Spinal cord (tissue), 10 donors: ENCODE measurements around the gene KHK. TPM values are rescaled to one million over a fixed set of nuclear protein-coding genes. Genes with fewer than 3 reads are reported as not detected.
"Not testable (repeated sequence)": the region's sequence is repeated elsewhere in the genome, so short reads cannot be mapped to it uniquely, and the experiment has no call there.

Experiments
- DNase-seq, 6 donors: peaks; one replicate each; pipeline versions ENCODE4 v3.0.0 to v3.0.0-alpha.2; 2013 to 2015; ENCODE audit warnings: low spot score in 6 of 6, low read depth in 4 of 6
- H3K27ac ChIP-seq: one replicate; pipeline ENCODE4 v1.5.1; 2013; ENCODE audit warnings: low read depth, low read length, control low read depth
- H3K27me3 ChIP-seq: one replicate; pipeline ENCODE4 v1.6.1; 2013; ENCODE audit warnings: low read length; ENCODE audit not compliant: control insufficient read depth, insufficient read depth
- H3K36me3 ChIP-seq: one replicate; pipeline ENCODE4 v1.6.1; 2013; ENCODE audit warnings: low read length; ENCODE audit not compliant: control insufficient read depth, insufficient read depth
- H3K4me1 ChIP-seq: one replicate; pipeline ENCODE4 v1.6.1; 2013; ENCODE audit warnings: low read length; ENCODE audit not compliant: control insufficient read depth, insufficient read depth
- H3K4me3 ChIP-seq: one replicate; pipeline ENCODE4 v1.5.1; 2013; ENCODE audit warnings: low read depth, low read length, control low read depth
- H3K9me3 ChIP-seq: one replicate; pipeline ENCODE4 v1.6.1; 2013; ENCODE audit warnings: low read length; ENCODE audit not compliant: control insufficient read depth, insufficient read depth
- WGBS: methylation state at CpG from one replicate; pipeline ENCODE4 v1.1.5; 2013; ENCODE audit warnings: missing lambda C conversion rate; ENCODE audit not compliant: insufficient coverage; 5-methylcytosine and 5-hydroxymethylcytosine counted together
- polyA plus RNA-seq, 2 donors: library from polyadenylated mRNA; unstranded; fragments of 120-200 nt; gene quantifications; one replicate each; pipeline ENCODE4 v1.2.1, GENCODE V29; 2013; ENCODE audit not compliant: insufficient read length in 2 of 2
- total RNA-seq, 2 donors: library from RNA; depleted of rRNA in 1 of 2; stranded (reverse); fragments of 120-200 nt in 1 of 2; fragments of >200 nt in 1 of 2; gene quantifications; one replicate each; pipeline versions ENCODE4 v1.2.3 to v1.2.4, GENCODE V29; 2013 to 2014
- donor health status: healthy.

Gene KHK
- total and polyA plus RNA-seq, 4 donors: 4.1 to 19.1 (median 11.5) TPM

GRCh38 chr2:27071990-27072830 lies 14.4 kb upstream of the KHK start:
- WGBS: 1% methylated on average over 20 of the region's 34 CpGs
- DNase-seq: peak in 3 of 6 donors; percentile 57 to 89 (median 83)

GRCh38 chr2:27072920-27073319 lies 13.7 kb upstream of the KHK start:
- Histone ChIP-seq H3K36me3 (peaks cover 21% of the 10 kb centered on the region), H3K9me3 (no peaks in the 10 kb centered on the region), H3K27me3 (no peaks in the 10 kb centered on the region), H3K4me1 (peaks cover 28% of the 10 kb centered on the region), H3K27ac (peak overlapping the region; percentile 96), H3K4me3 (no peak overlapping the region)
- DNase-seq: peak in 1 of 6 donors; percentile 20
- WGBS: 25% methylated on average over 3 of the region's 5 CpGs

More at GRCh38 chr2:27071990-27072830, 14.4 kb upstream of the KHK start:
- no peaks in the 10 kb centered on the region for H3K9me3 ChIP-seq
- H3K36me3 ChIP-seq: peaks cover 26% of the 10 kb centered on the region
- peak overlapping the region; percentile 96 for H3K27ac ChIP-seq
- peak overlapping the region; percentile 83 for H3K4me3 ChIP-seq
- H3K4me1 ChIP-seq: peaks cover 28% of the 10 kb centered on the region
- H3K27me3 ChIP-seq: no peaks in the 10 kb centered on the region

- Histone ChIP-seq H3K27me3 (peaks cover 2% of the 10 kb centered on the region), H3K4me3 (no peak overlapping the region), H3K4me1 (peaks cover 34% of the 10 kb centered on the region), H3K9me3 (no peaks in the 10 kb centered on the region), H3K27ac (no peak overlapping the region), H3K36me3 (peaks cover 14% of the 10 kb centered on the region)
- WGBS: 57% methylated on average over 1 of the region's 2 CpGs
- no peak for DNase-seq
Measured at GRCh38 chr2:27073782-27074181, 12.8 kb upstream of the KHK start.

- no peak for DNase-seq
- no peak overlapping the region for H3K27ac ChIP-seq
- peaks cover 38% of the 10 kb centered on the region for H3K4me1 ChIP-seq
- H3K27me3 ChIP-seq: peaks cover 2% of the 10 kb centered on the region
- no peaks in the 10 kb centered on the region for H3K9me3 ChIP-seq
- no peak overlapping the region for H3K4me3 ChIP-seq
- WGBS: 60% methylated on average over 3 of the region's 4 CpGs
- H3K36me3 ChIP-seq: peaks cover 2% of the 10 kb centered on the region
Measured at GRCh38 chr2:27074738-27075565, 11.6 kb upstream of the KHK start.

- not testable (repeated sequence) for H3K4me3 ChIP-seq, DNase-seq, H3K27ac ChIP-seq, H3K9me3 ChIP-seq, H3K36me3 ChIP-seq, H3K27me3 ChIP-seq
- peaks cover 39% of the 10 kb centered on the region for H3K4me1 ChIP-seq
- 100% methylated on average over 1 of the region's 6 CpGs for WGBS
Measured at GRCh38 chr2:27075566-27075871, 11.1 kb upstream of the KHK start.

GRCh38 chr2:27076323-27076722 lies 10.2 kb upstream of the KHK start:
- Histone ChIP-seq H3K4me1 (peaks cover 47% of the 10 kb centered on the region), H3K36me3 (no peaks in the 10 kb centered on the region), H3K9me3 (no peaks in the 10 kb centered on the region), H3K27ac (no peak overlapping the region), H3K27me3 (peaks cover 2% of the 10 kb centered on the region), H3K4me3 (no peak overlapping the region)
- WGBS: 88% methylated on average over 4 of the region's 4 CpGs
- no peak for DNase-seq

- Histone ChIP-seq H3K27ac (no peak overlapping the region), H3K4me3 (no peak overlapping the region), H3K36me3 (peaks cover 4% of the 10 kb centered on the region), H3K27me3 (peaks cover 2% of the 10 kb centered on the region), H3K9me3 (no peaks in the 10 kb centered on the region), H3K4me1 (peaks cover 52% of the 10 kb centered on the region)
- no peak for DNase-seq
- WGBS: 86% methylated on average over 7 of the region's 7 CpGs
Measured at GRCh38 chr2:27077231-27077630, 9.3 kb upstream of the KHK start.

GRCh38 chr2:27078267-27079194 lies 8.0 kb upstream of the KHK start, which contains the start of gene EMILIN1:
TSS of gene EMILIN1 (plus strand) at chr2:27078615. CDS start at chr2:27079066, 451 bp downstream.
- Histone ChIP-seq H3K4me1 (peaks cover 46% of the 10 kb centered on the region), H3K4me3 (peak within 1 kb of the TSS; percentile 48)

More at GRCh38 chr2:27078267-27079194, 8.0 kb upstream of the KHK start, which contains the start of gene EMILIN1:
- Histone ChIP-seq H3K9me3 (no peaks in the 10 kb centered on the region), H3K36me3 (peaks cover 16% of the 10 kb centered on the region), H3K27me3 (peaks cover 2% of the 10 kb centered on the region), H3K27ac (peak within 1 kb of the TSS; percentile 84)
- peak in 2 of 6 donors; percentile 31 to 90 for DNase-seq
- 30% methylated on average over 35 of the region's 41 CpGs for WGBS
